Measurements from ENCODE around the gene PIWIL4.

Gene PIWIL4

GRCh38 chr11:94574193-94574961, 7.2 kb downstream of the PIWIL4 start:
- TF ChIP-seq EZH2 (IDR thresholded peaks at IDR 0.05; ENCODE audit: borderline replicate concordance, low read depth, low read length, severe bottlenecking): no peak
- TF ChIP-seq, protein P1, sequence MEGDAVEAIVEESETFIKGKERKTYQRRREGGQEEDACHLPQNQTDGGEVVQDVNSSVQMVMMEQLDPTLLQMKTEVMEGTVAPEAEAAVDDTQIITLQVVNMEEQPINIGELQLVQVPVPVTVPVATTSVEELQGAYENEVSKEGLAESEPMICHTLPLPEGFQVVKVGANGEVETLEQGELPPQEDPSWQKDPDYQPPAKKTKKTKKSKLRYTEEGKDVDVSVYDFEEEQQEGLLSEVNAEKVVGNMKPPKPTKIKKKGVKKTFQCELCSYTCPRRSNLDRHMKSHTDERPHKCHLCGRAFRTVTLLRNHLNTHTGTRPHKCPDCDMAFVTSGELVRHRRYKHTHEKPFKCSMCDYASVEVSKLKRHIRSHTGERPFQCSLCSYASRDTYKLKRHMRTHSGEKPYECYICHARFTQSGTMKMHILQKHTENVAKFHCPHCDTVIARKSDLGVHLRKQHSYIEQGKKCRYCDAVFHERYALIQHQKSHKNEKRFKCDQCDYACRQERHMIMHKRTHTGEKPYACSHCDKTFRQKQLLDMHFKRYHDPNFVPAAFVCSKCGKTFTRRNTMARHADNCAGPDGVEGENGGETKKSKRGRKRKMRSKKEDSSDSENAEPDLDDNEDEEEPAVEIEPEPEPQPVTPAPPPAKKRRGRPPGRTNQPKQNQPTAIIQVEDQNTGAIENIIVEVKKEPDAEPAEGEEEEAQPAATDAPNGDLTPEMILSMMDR (IDR thresholded peaks at IDR 0.05; ENCODE audit: borderline replicate concordance, extremely low read depth, low read length, poor library complexity, severe bottlenecking): no peak
- no peaks in the 10 kb centered on the region for H3K9me3 ChIP-seq (ENCODE audit: insufficient read depth, low read length, severe bottlenecking)
- no peak overlapping the region for H3K27ac ChIP-seq (ENCODE audit: low read length)
- no peaks in the 10 kb centered on the region for H3K27me3 ChIP-seq (ENCODE audit: insufficient read depth, low read length, poor library complexity)
- no peak for DNase-seq
- H3K36me3 ChIP-seq (ENCODE audit: insufficient read depth, low read length): no peaks in the 10 kb centered on the region
- no peaks in the 10 kb centered on the region for H3K79me2 ChIP-seq (ENCODE audit: insufficient read depth, low read length)
- no peaks in the 10 kb centered on the region for H4K20me1 ChIP-seq (ENCODE audit: insufficient read depth, low read length)
- no peak overlapping the region for H3K9ac ChIP-seq (ENCODE audit: low read depth, low read length)
- H3K4me3 ChIP-seq (ENCODE audit: low read depth in 1 of 2, low read length in 2 of 2): no peak overlapping the region
- no peak for ATAC-seq (ENCODE audit: insufficient read depth, low read depth)
- no peaks in the 10 kb centered on the region for H3K4me1 ChIP-seq (ENCODE audit: insufficient read depth, low read length)
- no peak overlapping the region for H2AFZ ChIP-seq (ENCODE audit: low read depth, low read length)
- H3K4me2 ChIP-seq (ENCODE audit: insufficient read depth, low read length): no peak overlapping the region

DNA sequence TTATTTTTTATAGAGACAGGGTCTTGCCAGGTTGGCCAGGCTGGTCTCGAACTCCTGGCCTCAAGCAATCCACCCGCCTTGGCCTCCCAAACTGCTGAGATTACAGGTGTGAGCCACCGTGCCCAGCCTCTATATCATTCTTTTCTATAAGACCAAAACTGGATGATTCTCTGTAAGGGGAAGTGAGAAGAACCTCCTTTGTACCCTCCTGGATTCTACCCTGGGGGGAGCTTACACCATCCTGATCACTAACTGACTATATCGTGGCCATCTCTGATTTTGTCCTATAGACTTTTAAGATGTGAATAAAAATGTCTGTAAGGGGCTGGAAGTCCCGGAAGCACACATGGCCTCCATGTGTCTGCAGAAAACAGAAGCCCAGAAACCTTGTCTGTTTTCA, 9.1 kb downstream of the PIWIL4 start:
- no peaks in the 10 kb centered on the region for H3K9me3 ChIP-seq (ENCODE audit: insufficient read depth, low read length, severe bottlenecking)
- H4K20me1 ChIP-seq (ENCODE audit: insufficient read depth, low read length): no peaks in the 10 kb centered on the region
- no peaks in the 10 kb centered on the region for H3K27me3 ChIP-seq (ENCODE audit: insufficient read depth, low read length, poor library complexity)
- ATAC-seq (ENCODE audit: insufficient read depth, low read depth): no peak
- no peaks in the 10 kb centered on the region for H3K36me3 ChIP-seq (ENCODE audit: insufficient read depth, low read length)
- no peak overlapping the region for H2AFZ ChIP-seq (ENCODE audit: low read depth, low read length)
- DNase-seq: no peak
- no peak overlapping the region for H3K4me2 ChIP-seq (ENCODE audit: insufficient read depth, low read length)
- no peak for TF ChIP-seq EZH2 (IDR thresholded peaks at IDR 0.05; ENCODE audit: borderline replicate concordance, low read depth, low read length, severe bottlenecking)
- TF ChIP-seq, protein P1 (IDR thresholded peaks at IDR 0.05; ENCODE audit: borderline replicate concordance, extremely low read depth, low read length, poor library complexity, severe bottlenecking): no peak
- H3K9ac ChIP-seq (ENCODE audit: low read depth, low read length): no peak overlapping the region
- no peak overlapping the region for H3K4me3 ChIP-seq (ENCODE audit: low read depth in 1 of 2, low read length in 2 of 2)
- H3K79me2 ChIP-seq (ENCODE audit: insufficient read depth, low read length): no peaks in the 10 kb centered on the region
- H3K4me1 ChIP-seq (ENCODE audit: insufficient read depth, low read length): no peaks in the 10 kb centered on the region
- H3K27ac ChIP-seq (ENCODE audit: low read length): no peak overlapping the region

DNA sequence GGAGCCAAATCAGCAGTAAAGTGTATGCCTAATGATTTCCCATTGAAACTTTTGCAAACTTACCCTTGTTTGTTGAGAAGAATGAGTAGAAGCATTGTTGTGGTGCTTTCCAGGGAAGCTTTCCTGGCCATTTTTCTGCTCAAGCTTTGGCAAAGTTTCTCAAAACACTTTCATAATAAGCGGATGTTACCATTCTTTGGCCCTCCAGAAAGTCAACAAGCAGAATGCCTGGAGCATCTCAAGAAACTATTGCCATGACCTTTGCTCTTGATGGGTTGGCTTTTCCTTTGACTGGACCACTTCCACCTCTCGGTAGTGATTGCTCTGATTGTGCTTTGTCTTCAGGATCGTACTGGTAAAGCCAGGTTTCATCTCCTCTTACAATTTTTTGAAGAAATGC, 10.7 kb downstream of the PIWIL4 start:
- no peaks in the 10 kb centered on the region for H4K20me1 ChIP-seq (ENCODE audit: insufficient read depth, low read length)
- no peak overlapping the region for H3K4me3 ChIP-seq (ENCODE audit: low read depth in 1 of 2, low read length in 2 of 2)
- no peaks in the 10 kb centered on the region for H3K27me3 ChIP-seq (ENCODE audit: insufficient read depth, low read length, poor library complexity)
- no peaks in the 10 kb centered on the region for H3K79me2 ChIP-seq (ENCODE audit: insufficient read depth, low read length)
- H2AFZ ChIP-seq (ENCODE audit: low read depth, low read length): no peak overlapping the region
- H3K4me2 ChIP-seq (ENCODE audit: insufficient read depth, low read length): no peak overlapping the region
- ATAC-seq (ENCODE audit: insufficient read depth, low read depth) (no peak), DNase-seq (no peak)
- TF ChIP-seq, protein P1 (IDR thresholded peaks at IDR 0.05; ENCODE audit: borderline replicate concordance, extremely low read depth, low read length, poor library complexity, severe bottlenecking): no peak
- TF ChIP-seq EZH2 (IDR thresholded peaks at IDR 0.05; ENCODE audit: borderline replicate concordance, low read depth, low read length, severe bottlenecking): no peak
- no peaks in the 10 kb centered on the region for H3K9me3 ChIP-seq (ENCODE audit: insufficient read depth, low read length, severe bottlenecking)
- H3K9ac ChIP-seq (ENCODE audit: low read depth, low read length): no peak overlapping the region
- H3K4me1 ChIP-seq (ENCODE audit: insufficient read depth, low read length): no peaks in the 10 kb centered on the region
- no peak overlapping the region for H3K27ac ChIP-seq (ENCODE audit: low read length)
- H3K36me3 ChIP-seq (ENCODE audit: insufficient read depth, low read length): no peaks in the 10 kb centered on the region
